ENCODE results near the gene RBBP6. TPM values are rescaled to one million over a fixed set of nuclear protein-coding genes. Genes with fewer than 3 reads are reported as not detected.
"Not testable (repeated sequence)": the region's sequence is repeated elsewhere in the genome, so short reads cannot be mapped to it uniquely, and the experiment has no call there.

The RBBP6 gene
- total and polyA plus RNA-seq, 8 donors, result 9.0 to 130 (median 32.7) TPM

DNA sequence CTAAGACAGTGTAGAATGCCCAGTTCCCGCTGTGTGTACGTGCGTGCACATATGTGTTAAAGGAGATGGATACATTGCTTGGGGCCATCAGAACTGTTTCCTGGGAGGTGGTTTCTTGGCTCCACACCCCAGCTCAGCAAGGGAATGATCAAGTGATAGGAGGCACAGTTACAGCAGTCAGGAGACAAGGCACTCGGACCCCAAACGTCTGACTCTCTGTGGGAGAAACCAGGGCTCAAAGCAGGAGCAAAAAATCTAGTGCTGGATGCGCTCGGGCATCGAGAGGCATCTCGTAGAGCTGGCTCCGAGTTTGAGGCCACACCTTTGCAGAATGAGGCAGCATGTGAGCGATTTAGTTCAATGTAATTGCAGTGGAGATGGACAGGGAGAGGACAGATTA lies 71.9 kb downstream of the RBBP6 start:
- no peak for DNase-seq
- intact Hi-C loops (cut with DNase I; ENCODE audit: low total_unique reads), result no loop called here

DNA sequence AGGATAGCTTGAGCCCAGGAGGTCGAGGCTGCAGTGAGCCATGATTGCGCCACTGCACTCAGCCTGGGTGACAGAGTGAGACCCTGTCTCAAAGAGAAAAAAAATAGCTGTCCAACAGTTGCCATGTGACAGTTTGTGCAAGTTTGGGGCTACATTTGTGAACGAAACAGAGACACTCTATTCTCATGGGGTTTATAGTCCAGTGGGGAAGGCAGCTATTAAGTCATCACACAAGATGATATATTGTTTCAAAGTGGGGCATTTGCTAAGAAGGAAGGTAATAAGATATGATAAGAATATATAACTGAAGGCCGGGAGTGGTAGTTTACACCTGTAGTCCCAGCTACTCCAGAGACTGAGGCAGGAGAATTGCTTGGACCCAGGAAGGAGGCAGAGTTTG lies 73.3 kb downstream of the RBBP6 start:
- intact Hi-C loops (cut with DNase I; ENCODE audit: low total_unique reads), result no loop called here
- H3K9me3 ChIP-seq, result no peaks in the 10 kb centered on the region
- peaks cover 0 to 38% (median 26%) of the 10 kb centered on the region in 3 donors for H3K27me3 ChIP-seq
- 70 to 78% (median 75%) methylated on average over 4 of the region's 4 CpGs for WGBS, 5 donors
- TF ChIP-seq POLR2A (IDR thresholded peaks at IDR 0.05), result no peak
- TF ChIP-seq, protein P1, sequence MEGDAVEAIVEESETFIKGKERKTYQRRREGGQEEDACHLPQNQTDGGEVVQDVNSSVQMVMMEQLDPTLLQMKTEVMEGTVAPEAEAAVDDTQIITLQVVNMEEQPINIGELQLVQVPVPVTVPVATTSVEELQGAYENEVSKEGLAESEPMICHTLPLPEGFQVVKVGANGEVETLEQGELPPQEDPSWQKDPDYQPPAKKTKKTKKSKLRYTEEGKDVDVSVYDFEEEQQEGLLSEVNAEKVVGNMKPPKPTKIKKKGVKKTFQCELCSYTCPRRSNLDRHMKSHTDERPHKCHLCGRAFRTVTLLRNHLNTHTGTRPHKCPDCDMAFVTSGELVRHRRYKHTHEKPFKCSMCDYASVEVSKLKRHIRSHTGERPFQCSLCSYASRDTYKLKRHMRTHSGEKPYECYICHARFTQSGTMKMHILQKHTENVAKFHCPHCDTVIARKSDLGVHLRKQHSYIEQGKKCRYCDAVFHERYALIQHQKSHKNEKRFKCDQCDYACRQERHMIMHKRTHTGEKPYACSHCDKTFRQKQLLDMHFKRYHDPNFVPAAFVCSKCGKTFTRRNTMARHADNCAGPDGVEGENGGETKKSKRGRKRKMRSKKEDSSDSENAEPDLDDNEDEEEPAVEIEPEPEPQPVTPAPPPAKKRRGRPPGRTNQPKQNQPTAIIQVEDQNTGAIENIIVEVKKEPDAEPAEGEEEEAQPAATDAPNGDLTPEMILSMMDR (IDR thresholded peaks at IDR 0.05), result no peak
- no peak for TF ChIP-seq POLR2AphosphoS5 (IDR thresholded peaks at IDR 0.05)
- no peak for TF ChIP-seq EP300 (IDR thresholded peaks at IDR 0.05)
- DNase-seq, result no peak
- H3K36me3 ChIP-seq, result no peaks in the 10 kb centered on the region
- no peak overlapping the region for H3K4me3 ChIP-seq
- peaks cover 6 to 15% (median 11%) of the 10 kb centered on the region in 4 donors for H3K4me1 ChIP-seq
- no peak overlapping the region for H3K27ac ChIP-seq

More for the DNA sequence above, 71.9 kb downstream of the RBBP6 start:
- WGBS, 5 donors, result 78 to 86% (median 81%) methylated on average over 11 of the region's 11 CpGs
- no peak overlapping the region for H3K4me3 ChIP-seq
- peaks cover 0 to 44% (median 26%) of the 10 kb centered on the region in 3 donors for H3K27me3 ChIP-seq
- H3K9me3 ChIP-seq, result no peaks in the 10 kb centered on the region
- H3K36me3 ChIP-seq, result no peaks in the 10 kb centered on the region
- H3K4me1 ChIP-seq, result peaks cover 6 to 15% (median 11%) of the 10 kb centered on the region in 4 donors
- no peak for TF ChIP-seq POLR2AphosphoS5 (IDR thresholded peaks at IDR 0.05)
- TF ChIP-seq, protein P1 (IDR thresholded peaks at IDR 0.05), result no peak
- no peak overlapping the region for H3K27ac ChIP-seq

DNA sequence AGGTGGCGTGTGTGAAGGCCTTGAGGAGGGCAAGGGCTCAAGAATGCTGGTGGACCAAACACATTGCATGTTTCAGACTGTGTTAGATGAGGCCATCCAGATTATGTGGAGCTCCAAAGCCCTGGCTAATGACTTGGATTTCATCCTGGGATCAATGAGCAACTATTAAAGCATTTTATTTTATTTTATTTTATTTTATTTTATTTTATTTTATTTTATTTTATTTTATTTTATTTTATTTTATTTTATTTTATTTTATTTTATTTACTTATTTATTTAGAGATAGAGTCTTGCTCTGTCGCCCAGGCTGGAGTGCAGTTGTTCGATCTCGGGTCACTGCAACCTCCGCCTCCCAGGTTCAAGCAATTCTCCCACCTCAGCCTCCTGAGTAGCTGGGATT lies 73.9 kb downstream of the RBBP6 start:
- 92 to 95% (median 93%) methylated on average over 5 of the region's 5 CpGs for WGBS, 5 donors
- intact Hi-C loops (cut with DNase I; ENCODE audit: low total_unique reads); H3K27ac ChIP-seq; H3K4me3 ChIP-seq; H3K9me3 ChIP-seq; DNase-seq; H3K36me3 ChIP-seq: not testable (repeated sequence)
- H3K27me3 ChIP-seq, result peaks cover 0 to 36% (median 26%) of the 10 kb centered on the region in 3 donors
- peaks cover 6 to 15% (median 11%) of the 10 kb centered on the region in 4 donors for H3K4me1 ChIP-seq

DNA sequence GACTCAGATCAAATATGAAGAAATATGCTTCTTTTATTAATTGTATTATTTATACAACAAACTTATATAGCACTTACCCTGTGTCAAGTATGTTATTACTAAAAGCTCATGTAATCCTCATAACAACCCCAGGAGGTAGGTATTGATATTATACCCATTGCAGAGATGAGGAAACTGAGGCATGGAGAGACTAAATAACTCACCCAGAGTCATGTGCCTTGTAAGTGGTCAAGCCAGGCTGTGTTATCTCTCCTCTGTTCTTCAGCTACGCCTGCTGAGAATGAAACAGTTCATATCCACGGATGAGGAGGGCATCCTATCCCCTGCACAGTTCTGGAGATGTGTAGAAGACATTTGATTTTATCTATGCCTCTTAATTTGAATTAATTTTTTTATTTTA lies 78.1 kb downstream of the RBBP6 start:
- WGBS, 5 donors, result 80 to 89% (median 89%) methylated on average over 2 of the region's 2 CpGs
- H3K4me1 ChIP-seq, result no peaks in the 10 kb centered on the region
- H3K27ac ChIP-seq, result no peak overlapping the region
- no peak overlapping the region for H3K4me3 ChIP-seq
- H3K36me3 ChIP-seq, result no peaks in the 10 kb centered on the region
- TF ChIP-seq, protein P1 (IDR thresholded peaks at IDR 0.05), result no peak
- TF ChIP-seq EP300 (IDR thresholded peaks at IDR 0.05) (no peak), POLR2AphosphoS5 (IDR thresholded peaks at IDR 0.05) (no peak), POLR2A (IDR thresholded peaks at IDR 0.05) (no peak)
- H3K9me3 ChIP-seq, result no peaks in the 10 kb centered on the region
- intact Hi-C loops (cut with DNase I; ENCODE audit: low total_unique reads), result no loop called here
- H3K27me3 ChIP-seq, result peaks cover 0 to 2% (median 0%) of the 10 kb centered on the region in 3 donors
- DNase-seq, result no peak

Other genes with a start within 250 kb of the RBBP6 start
- gene TNRC6A, start 190.1 kb downstream of the RBBP6 start, total RNA-seq, result 10 to 100 TPM; 37.1 to 59.6 (median 47.3) TPM
- gene TNRC6A, start 190.1 kb downstream of the RBBP6 start, polyA plus RNA-seq, result 10 to 100 TPM in 1 of 3 donors, 1 to 10 TPM in 2; 6.8 to 30.2 (median 10.0) TPM